K562 (cell line): ENCODE measurements around the gene GPATCH4. TPM values are rescaled to one million over a fixed set of nuclear protein-coding genes. Genes with fewer than 3 reads are reported as not detected.

Experiments used
- CREM ChIP-seq: IDR thresholded peaks from 2 replicates; pipeline ENCODE4 v1.6.1; 2014; ENCODE audit warnings: antibody characterized with exemption, low read depth
- HLTF ChIP-seq: fragments of 450-650 bp; IDR thresholded peaks from 2 replicates; pipeline ENCODE4 v1.6.1; 2016
- HNRNPUL1 ChIP-seq: fragments of 200-400 bp; formaldehyde crosslinking; IDR thresholded peaks from 2 replicates; pipeline ENCODE4 v1.6.1; 2017; ENCODE audit warnings: low read length
- MBD2 ChIP-seq: sonication (generic); IDR thresholded peaks from 2 replicates; pipeline ENCODE4 v1.6.1; 2016; ENCODE audit warnings: low read depth, borderline replicate concordance
- NR2F6 ChIP-seq: fragments of 450-650 bp; formaldehyde crosslinking; IDR thresholded peaks from 2 replicates; pipeline ENCODE4 v1.4.0; 2020; ENCODE audit warnings: mild to moderate bottlenecking
- POLR3A ChIP-seq: IDR thresholded peaks from 2 replicates; pipeline ENCODE4 v1.6.1; 2011; ENCODE audit warnings: borderline replicate concordance, mild to moderate bottlenecking, moderate library complexity; ENCODE audit not compliant: insufficient read length, insufficient read depth; ENCODE audit errors: extremely low read depth
- RBBP5 ChIP-seq: fragments of 200-600 bp; sonication (generic); IDR thresholded peaks from 2 replicates; pipeline ENCODE4 v1.6.1; 2012; ENCODE audit warnings: borderline replicate concordance, mild to moderate bottlenecking, low read length, control low read depth, inconsistent platforms; ENCODE audit not compliant: insufficient read depth, poor library complexity, severe bottlenecking
- RBM39 ChIP-seq: fragments of 200-400 bp; formaldehyde crosslinking; optimal IDR thresholded peaks from 2 replicates; pipeline ENCODE3; 2018; ENCODE audit warnings: low read depth, low read length
- TARDBP ChIP-seq: fragments of 450-650 bp; IDR thresholded peaks from 2 replicates; pipeline ENCODE4 v1.6.1; 2016
- ZC3H8 ChIP-seq: fragments of 450-650 bp; IDR thresholded peaks from 2 replicates; pipeline ENCODE4 v1.6.1; 2017
- ZNF436 ChIP-seq: fragments of 250-450, 450-650 bp; sonication (Bioruptor Pico); formaldehyde crosslinking; IDR thresholded peaks from 2 replicates; pipeline ENCODE4 v1.7.0; 2020; ENCODE audit warnings: mild to moderate bottlenecking
- polyA plus RNA-seq, 8 experiments: library from polyadenylated mRNA; depleted of rRNA in 4 of 8; stranded (reverse) in 5 of 8; unstranded in 3 of 8; fragments of >200 nt; fragmentation: Nextera tagmentation in 2 of 8; fragmentation: Illumina TruSeq in 1 of 8; extraction: Ambion mirVana in 2 of 8; extraction: Trizol in 1 of 8; gene quantifications; 2 replicates each; pipeline versions ENCODE4 v1.2.1 to v1.2.3, GENCODE V29; 2011 to 2014; ENCODE audit warnings: inconsistent platforms in 1 of 8, missing spikeins in 1 of 8
- total RNA-seq, 7 experiments: library from RNA; depleted of rRNA in 6 of 7; stranded (reverse); fragments of >200 nt in 6 of 7; fragmentation: Illumina TruSeq in 2 of 7; extraction: Trizol in 2 of 7; gene quantifications; 2 replicates each; pipeline versions ENCODE4 v1.2.1 to v1.2.3, GENCODE V29; 2011 to 2021; ENCODE audit warnings: low replicate concordance in 1 of 7
- TF ChIP-seq, protein P1 (sequence below): sonication (generic); formaldehyde crosslinking; IDR thresholded peaks from 2 replicates; pipeline ENCODE4 v1.8.0; 2022; ENCODE audit warnings: missing genetic modification reagents, mild to moderate bottlenecking, moderate library complexity, borderline replicate concordance
- TF ChIP-seq, protein P2 (sequence below): fragments of 200-800 bp; sonication (Bioruptor generic); IDR thresholded peaks from 2 replicates; pipeline ENCODE4 v1.6.1; 2016; ENCODE audit warnings: missing genetic modification characterization, missing compliant biosample characterization
- TF ChIP-seq, protein P3 (sequence below): fragments of 250-450 bp; sonication (Bioruptor Pico); IDR thresholded peaks from 2 replicates; pipeline ENCODE4 v1.4.0; 2020; ENCODE audit warnings: mild to moderate bottlenecking
- TF ChIP-seq, protein P4 (sequence below): fragments of 450-650 bp; formaldehyde crosslinking; IDR thresholded peaks from 2 replicates; pipeline ENCODE4 v1.4.0; 2020; ENCODE audit warnings: mild to moderate bottlenecking, mixed read lengths
- TF ChIP-seq, protein P5 (sequence below): fragments of 450-650 bp; formaldehyde crosslinking; IDR thresholded peaks from 2 replicates; pipeline ENCODE4 v1.4.0; 2022; ENCODE audit warnings: missing genetic modification characterization

GPATCH4 gene
- total and polyA plus RNA-seq, 9 of the 15 experiments (the other 6 are each of a cell fraction or from before 2014, with no cell fraction given) = 43.7 to 105 (median 76.5) TPM

DNA sequence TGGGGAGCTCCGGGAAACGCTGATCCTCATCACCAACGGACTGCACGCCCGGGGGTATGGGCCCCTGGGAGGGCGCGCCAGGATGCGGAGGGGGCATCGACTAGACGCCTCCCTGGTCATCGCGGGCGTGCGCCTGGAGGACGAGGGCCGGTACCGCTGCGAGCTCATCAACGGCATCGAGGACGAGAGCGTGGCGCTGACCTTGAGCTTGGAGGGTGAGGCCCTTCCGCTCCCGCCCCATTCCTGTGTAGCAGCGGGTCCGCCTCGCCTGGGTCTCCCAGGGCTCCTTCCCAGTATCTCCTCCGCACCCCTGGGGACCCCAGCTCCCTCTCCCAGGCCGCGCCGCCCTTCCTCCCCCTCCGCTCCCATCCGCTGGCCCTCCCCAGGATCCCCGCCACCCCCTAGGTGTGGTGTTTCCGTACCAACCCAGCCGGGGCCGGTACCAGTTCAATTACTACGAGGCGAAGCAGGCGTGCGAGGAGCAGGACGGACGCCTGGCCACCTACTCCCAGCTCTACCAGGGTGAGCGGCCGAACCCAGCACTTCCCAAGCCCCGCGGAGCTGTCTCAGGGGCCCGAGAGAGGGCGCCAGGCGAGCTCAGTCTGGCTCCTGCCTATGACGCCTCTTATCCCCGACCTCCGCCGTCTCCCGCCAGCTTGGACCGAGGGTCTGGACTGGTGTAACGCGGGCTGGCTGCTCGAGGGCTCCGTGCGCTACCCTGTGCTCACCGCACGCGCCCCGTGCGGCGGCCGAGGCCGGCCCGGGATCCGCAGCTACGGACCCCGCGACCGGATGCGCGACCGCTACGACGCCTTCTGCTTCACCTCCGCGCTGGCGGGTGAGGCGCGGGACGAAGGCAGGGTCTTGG, 22.9 kb upstream of the GPATCH4 start (continued):
- TF ChIP-seq, protein P1, sequence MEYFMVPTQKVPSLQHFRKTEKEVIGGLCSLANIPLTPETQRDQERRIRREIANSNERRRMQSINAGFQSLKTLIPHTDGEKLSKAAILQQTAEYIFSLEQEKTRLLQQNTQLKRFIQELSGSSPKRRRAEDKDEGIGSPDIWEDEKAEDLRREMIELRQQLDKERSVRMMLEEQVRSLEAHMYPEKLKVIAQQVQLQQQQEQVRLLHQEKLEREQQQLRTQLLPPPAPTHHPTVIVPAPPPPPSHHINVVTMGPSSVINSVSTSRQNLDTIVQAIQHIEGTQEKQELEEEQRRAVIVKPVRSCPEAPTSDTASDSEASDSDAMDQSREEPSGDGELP = peak; percentile 55
- TF ChIP-seq RBM39 = no peak
- TF ChIP-seq, protein P2, sequence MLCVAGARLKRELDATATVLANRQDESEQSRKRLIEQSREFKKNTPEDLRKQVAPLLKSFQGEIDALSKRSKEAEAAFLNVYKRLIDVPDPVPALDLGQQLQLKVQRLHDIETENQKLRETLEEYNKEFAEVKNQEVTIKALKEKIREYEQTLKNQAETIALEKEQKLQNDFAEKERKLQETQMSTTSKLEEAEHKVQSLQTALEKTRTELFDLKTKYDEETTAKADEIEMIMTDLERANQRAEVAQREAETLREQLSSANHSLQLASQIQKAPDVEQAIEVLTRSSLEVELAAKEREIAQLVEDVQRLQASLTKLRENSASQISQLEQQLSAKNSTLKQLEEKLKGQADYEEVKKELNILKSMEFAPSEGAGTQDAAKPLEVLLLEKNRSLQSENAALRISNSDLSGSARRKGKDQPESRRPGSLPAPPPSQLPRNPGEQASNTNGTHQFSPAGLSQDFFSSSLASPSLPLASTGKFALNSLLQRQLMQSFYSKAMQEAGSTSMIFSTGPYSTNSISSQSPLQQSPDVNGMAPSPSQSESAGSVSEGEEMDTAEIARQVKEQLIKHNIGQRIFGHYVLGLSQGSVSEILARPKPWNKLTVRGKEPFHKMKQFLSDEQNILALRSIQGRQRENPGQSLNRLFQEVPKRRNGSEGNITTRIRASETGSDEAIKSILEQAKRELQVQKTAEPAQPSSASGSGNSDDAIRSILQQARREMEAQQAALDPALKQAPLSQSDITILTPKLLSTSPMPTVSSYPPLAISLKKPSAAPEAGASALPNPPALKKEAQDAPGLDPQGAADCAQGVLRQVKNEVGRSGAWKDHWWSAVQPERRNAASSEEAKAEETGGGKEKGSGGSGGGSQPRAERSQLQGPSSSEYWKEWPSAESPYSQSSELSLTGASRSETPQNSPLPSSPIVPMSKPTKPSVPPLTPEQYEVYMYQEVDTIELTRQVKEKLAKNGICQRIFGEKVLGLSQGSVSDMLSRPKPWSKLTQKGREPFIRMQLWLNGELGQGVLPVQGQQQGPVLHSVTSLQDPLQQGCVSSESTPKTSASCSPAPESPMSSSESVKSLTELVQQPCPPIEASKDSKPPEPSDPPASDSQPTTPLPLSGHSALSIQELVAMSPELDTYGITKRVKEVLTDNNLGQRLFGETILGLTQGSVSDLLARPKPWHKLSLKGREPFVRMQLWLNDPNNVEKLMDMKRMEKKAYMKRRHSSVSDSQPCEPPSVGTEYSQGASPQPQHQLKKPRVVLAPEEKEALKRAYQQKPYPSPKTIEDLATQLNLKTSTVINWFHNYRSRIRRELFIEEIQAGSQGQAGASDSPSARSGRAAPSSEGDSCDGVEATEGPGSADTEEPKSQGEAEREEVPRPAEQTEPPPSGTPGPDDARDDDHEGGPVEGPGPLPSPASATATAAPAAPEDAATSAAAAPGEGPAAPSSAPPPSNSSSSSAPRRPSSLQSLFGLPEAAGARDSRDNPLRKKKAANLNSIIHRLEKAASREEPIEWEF = no peak
- peak; percentile 69; the same call in 1 of the 2 replicates for TF ChIP-seq MBD2
- TF ChIP-seq ZC3H8 = no peak
- TF ChIP-seq, protein P3, sequence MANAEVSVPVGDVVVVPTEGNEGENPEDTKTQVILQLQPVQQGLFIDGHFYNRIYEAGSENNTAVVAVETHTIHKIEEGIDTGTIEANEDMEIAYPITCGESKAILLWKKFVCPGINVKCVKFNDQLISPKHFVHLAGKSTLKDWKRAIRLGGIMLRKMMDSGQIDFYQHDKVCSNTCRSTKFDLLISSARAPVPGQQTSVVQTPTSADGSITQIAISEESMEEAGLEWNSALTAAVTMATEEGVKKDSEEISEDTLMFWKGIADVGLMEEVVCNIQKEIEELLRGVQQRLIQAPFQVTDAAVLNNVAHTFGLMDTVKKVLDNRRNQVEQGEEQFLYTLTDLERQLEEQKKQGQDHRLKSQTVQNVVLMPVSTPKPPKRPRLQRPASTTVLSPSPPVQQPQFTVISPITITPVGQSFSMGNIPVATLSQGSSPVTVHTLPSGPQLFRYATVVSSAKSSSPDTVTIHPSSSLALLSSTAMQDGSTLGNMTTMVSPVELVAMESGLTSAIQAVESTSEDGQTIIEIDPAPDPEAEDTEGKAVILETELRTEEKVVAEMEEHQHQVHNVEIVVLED = 0 out of 2 replicates have a peak, but pooled peaks have one; percentile 12
- TF ChIP-seq, protein P4, sequence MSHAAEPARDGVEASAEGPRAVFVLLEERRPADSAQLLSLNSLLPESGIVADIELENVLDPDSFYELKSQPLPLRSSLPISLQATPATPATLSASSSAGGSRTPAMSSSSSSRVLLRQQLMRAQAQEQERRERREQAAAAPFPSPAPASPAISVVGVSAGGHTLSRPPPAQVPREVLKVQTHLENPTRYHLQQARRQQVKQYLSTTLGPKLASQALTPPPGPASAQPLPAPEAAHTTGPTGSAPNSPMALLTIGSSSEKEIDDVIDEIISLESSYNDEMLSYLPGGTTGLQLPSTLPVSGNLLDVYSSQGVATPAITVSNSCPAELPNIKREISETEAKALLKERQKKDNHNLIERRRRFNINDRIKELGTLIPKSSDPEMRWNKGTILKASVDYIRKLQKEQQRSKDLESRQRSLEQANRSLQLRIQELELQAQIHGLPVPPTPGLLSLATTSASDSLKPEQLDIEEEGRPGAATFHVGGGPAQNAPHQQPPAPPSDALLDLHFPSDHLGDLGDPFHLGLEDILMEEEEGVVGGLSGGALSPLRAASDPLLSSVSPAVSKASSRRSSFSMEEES = no peak
- TF ChIP-seq HNRNPUL1 = no peak
- no peak for TF ChIP-seq ZNF436 (CRISPR knock-in tag)
- TF ChIP-seq, protein P5, sequence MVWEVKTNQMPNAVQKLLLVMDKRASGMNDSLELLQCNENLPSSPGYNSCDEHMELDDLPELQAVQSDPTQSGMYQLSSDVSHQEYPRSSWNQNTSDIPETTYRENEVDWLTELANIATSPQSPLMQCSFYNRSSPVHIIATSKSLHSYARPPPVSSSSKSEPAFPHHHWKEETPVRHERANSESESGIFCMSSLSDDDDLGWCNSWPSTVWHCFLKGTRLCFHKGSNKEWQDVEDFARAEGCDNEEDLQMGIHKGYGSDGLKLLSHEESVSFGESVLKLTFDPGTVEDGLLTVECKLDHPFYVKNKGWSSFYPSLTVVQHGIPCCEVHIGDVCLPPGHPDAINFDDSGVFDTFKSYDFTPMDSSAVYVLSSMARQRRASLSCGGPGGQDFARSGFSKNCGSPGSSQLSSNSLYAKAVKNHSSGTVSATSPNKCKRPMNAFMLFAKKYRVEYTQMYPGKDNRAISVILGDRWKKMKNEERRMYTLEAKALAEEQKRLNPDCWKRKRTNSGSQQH (CRISPR knock-in tag) = no peak
- TF ChIP-seq NR2F6 = no peak
- TF ChIP-seq POLR3A = no peak
- no peak for TF ChIP-seq HLTF
- TF ChIP-seq RBBP5 = peak; percentile 83
- TF ChIP-seq CREM = peak; percentile 97
- TF ChIP-seq TARDBP = no peak
